Activated CD4-positive, CD25-positive, alpha-beta regulatory T cell treated with anti-CD3 and anti-CD28 coated beads, Interleukin-2, amount 50 U/mL, for 24 hours (primary cell): ENCODE results near the gene UAP1L1.

Source experiments
- ATAC-seq, 2 donors: fragments of 150-1000 bp; cut with Tn5 transposase; one replicate each; pipeline ENCODE4 v1.10.0; 2021; ENCODE audit warnings: mild to moderate bottlenecking in 1 of 2, moderate library complexity in 1 of 2

The UAP1L1 gene

DNA sequence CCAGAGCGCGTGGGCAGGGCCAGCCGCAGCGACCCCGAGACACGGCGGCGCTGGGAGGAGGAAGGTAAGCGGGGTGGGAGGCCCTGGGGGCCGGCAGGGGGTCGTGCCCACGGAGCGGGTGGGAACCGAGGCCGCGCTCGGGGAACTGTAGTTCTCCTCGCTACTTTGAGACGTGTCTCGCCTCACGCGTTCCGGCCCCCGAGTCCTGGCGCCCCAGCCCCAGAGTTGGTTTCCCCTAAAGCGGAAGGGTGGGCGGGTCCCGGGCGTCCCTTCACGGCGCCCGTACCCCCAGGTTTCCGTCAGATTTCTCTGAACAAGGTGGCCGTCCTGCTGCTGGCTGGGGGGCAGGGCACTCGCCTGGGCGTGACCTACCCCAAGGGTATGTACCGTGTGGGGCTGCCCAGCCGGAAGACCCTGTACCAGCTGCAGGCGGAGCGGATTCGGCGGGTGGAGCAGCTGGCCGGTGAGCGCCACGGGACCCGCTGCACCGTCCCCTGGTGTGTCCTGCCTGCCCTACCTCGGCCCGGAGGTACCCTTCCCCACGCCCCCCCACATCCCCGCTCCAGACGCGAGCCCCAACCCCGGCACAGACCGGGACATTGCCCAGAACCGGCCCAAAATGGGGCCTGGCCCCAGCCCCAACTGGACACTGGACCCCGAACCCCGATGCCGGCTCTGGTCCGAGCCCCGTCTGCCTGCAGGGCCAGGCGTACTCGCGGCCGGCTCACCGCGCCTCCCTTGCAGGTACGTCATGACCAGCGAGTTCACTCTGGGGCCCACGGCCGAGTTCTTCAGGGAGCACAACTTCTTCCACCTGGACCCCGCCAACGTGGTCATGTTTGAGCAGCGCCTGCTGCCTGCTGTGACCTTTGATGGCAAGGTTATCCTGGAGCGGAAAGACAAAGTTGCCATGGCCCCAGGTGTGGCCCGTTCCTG lies 709 bp downstream of the UAP1L1 start:
- ATAC-seq: peak; percentile 14 to 33

GRCh38 chr9:137078701-137079400 lies 1.5 kb downstream of the UAP1L1 start:
- ATAC-seq: no peak

DNA sequence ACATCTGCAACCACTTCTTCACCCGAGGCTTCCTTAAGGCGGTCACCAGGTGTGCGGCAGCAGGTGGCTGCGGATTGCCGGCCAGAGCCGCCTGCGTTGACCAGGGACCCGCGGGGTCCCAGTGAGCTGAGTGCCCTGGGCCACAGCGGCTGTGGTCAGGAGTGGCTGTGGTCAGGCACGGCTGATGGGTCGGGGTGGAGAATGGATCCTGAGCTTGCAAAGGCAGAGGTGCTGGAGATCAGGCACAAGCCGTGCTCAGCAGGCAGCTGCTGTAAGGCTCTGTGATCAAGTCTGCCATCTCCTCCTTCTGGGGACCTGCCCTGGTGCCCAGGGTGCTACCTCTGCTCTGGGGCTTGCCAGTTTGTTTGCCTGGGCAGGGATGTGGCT lies 2.1 kb downstream of the UAP1L1 start:
- no peak for ATAC-seq

DNA sequence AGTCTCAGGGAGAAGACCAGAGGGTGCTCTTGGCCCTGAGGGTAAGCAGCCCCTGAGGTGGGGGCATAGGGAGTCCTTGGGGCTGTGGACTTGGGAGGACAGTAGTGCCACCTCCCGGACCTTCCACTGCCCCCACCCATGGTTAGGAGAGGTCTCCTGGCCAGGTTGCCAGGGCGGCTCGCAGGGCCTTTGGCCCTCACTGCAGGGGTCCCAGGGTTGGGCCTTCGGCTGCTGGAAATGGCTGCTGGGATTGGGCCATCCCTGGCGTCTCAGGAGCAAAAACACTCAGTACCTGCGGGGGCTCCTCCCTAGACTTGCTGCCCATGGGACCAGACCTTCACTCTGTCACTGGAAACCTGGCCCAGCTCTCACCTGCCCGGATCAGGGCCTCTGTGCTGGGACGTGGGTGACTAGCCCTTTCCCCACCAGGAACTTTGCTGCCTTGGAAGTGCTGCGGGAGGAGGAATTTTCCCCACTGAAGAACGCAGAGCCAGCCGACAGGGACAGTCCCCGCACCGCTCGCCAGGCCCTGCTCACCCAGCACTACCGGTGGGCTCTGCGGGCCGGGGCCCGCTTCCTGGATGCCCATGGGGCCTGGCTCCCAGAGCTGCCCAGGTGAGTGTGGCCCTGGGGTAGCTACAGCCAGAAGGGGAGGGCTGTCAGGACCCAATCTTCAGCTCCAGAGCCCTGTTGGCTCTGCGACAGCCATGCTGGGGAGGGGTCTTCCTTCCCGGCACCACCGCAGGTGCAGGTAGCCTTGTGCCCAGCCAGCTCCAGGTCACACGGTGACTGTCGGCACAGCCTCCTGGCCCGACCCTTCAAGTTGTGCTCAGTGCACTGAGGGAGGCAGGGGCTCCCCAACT lies 3.2 kb downstream of the UAP1L1 start:
- ATAC-seq: no peak

DNA sequence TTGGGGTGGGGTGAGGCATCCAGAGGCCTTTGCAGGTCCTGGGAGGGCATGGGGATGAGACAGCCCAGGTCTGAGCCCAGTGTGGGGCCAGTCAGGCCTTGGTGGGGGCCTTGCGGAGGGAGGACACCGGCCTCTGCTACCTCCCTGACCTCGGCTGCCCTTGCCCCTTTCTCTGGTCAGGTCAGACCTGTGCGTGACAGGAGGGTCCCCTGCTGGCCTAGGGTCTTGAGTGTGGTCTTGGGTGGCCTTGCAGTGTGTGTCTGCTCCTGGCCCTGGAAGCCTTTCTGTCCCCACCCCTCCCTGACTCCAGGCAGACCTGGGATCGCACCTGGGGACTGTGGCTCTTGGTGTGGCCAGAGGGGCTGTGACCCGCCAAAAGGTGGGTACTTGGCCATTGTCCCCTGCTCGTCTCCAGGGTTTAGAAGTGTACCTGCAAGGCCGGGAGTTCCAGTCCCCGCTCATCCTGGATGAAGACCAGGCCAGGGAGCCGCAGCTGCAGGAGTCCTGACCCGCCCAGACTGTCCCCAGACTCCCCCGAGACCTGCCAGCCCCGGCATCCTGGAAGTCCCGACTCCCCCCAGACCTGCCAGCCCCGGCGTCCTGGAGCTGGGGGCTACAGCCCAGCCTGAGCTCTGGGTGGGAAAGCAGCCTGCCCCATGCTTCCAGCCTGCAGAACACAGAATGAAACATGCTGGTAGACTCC lies 5.1 kb downstream of the UAP1L1 start:
- ATAC-seq: no peak

- no peak for ATAC-seq
Measured at GRCh38 chr9:137082925-137083290, 5.6 kb downstream of the UAP1L1 start.

DNA sequence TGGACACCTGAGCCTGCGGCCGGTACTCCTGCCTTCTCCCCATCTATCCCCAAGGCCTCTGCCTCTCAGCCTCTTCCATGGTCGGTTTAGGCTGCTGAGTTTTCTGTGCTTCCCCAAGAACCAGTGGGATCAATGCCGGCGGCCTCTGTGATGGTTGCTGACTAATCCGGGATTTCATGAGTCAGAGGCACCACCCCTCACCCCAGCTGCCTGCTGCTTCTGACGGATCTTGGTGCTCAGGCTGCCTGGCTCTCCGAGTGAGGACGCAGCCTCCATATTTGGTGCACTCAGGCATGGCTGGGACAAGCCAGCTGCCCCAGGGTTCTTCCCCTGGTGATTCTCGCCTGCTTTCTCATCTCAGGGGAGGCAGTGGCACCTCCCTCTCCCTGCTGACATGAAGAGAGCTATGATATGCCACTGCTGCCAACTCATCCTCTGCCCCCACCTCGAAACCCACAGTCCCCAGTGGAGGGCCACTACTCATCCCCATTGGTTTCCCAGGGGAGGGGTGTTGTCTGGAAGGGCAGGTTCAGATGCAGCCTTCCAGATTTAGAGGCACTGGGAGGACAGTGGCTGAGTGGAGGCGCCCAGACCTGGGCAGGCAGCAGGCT lies 6.2 kb downstream of the UAP1L1 start:
- ATAC-seq: no peak

DNA sequence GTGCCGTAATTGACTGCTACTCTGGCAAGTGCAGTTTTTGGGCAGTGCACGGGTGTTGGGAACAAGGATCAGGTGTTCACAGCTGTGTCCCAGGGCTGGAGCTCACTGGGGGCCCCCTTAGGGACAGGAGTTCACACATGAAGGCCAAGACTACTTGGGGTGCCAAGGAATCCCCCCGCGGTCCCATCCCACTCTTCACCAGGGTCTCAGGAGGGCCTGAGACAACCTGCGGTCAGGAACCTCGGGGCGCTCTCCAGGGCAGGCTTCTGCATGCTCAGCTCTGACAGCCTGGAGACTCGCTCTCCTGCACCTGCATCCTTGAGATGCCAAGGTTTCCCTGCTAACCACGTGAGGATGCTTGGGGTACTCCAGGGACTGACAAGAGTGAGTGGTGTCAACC lies 7.2 kb downstream of the UAP1L1 start:
- no peak for ATAC-seq

- peak; percentile 0 to 1 for ATAC-seq
Measured at GRCh38 chr9:137085920-137086530, 8.7 kb downstream of the UAP1L1 start.

DNA sequence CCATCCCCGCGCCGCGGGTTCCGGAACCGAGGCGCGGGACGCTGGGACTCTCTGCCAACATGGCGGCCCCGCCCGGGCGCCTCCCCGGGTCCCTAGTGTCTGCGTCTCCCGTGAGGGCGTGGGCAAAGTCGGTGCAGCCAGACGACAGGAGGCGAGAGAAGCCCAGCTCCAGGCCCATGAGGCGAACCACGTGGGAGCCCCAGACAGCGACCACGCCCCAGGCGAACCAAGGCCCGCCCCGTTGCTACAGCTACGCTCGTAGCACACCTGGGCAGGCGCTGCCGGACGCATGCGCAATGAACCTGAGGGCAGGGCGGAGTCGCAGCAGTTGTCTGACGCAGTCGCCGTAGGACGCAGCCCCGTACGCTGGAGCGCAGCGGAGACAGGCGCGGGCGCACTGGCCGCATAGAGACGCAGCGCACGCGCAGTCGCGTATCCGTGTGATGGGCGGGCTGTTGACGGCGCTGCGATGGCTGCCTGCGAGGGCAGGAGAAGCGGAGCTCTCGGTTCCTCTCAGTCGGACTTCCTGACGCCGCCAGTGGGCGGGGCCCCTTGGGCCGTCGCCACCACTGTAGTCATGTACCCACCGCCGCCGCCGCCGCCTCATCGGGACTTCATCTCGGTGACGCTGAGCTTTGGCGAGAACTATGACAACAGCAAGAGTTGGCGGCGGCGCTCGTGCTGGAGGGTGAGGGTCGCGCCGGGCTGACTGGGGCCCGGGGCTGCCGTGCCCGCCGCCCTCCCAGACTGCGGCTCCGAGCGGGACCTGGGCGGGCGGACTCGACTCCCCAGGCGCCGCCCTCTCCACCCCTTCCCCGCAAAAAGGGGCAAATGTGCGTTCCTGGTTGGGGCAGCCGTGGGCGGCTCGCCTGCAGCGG lies 9.5 kb downstream of the UAP1L1 start, which contains the start of gene MAN1B1:
MAN1B1 (plus strand) TSS at position 455 of the 878 bp plus-strand sequence; CDS start at position 470, 15 bp downstream.
- peak; percentile 84 to 86 for ATAC-seq

GRCh38 chr9:137087409-137087925 lies 10.2 kb downstream of the UAP1L1 start:
- ATAC-seq: no peak

DNA sequence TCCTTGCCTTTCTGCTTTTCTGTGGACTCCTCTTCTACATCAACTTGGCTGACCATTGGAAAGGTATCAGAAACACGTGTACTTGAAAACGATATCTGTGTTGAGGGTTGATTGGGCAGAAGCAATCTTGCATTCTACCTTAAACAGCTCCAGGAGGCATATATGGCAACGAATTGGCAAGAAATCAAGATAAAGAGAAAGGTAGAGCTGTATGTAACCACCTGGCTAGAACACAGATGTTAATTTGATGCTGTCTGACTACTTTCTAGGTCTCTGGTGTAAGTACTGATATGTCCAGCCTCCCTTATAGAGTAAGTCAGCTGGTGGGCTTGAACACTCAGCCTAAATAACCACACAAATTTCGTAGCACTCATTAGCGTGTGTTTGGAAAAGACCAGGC lies 10.8 kb downstream of the UAP1L1 start:
- no peak for ATAC-seq

GRCh38 chr9:137089232-137089947 lies 12.1 kb downstream of the UAP1L1 start:
- ATAC-seq: no peak

DNA sequence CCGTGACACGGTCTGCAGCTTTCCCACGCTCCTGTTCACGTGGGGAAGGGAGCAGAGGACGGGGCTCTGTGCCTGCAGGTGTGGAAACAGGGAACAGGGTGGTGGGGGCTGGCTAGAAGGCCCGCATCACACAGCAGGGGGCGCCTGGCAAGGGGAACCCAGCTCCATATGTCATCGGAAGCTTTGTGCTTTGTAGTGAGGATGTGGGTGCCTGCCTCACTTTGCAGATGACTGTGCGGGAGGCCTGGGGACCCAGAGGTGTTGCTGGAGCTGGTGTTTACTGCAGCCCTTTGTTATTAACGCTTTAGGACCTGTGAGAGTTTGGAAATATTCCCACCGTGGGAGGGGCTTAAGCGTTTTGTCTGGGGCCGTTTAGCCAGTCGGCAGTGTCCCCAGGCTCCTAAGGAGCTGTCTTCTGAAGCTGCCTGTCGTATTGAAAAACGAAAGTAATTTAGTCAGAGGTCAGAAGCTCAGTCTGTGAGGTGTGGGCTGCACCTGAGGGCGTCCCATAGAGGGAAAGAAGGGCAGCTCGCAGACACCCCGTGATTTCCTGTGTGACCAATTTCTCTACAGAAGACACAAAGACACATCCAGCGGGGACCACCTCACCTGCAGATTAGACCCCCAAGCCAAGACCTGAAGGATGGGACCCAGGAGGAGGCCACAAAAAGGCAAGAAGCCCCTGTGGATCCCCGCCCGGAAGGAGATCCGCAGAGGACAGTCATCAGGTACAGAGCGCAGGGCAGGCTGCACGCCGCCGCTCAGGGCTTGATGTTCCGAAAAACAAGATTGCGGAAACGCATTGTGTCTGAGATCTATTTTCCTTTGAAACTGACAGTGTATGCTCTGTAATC lies 18.6 kb downstream of the UAP1L1 start:
- ATAC-seq: peak; percentile 97

DNA sequence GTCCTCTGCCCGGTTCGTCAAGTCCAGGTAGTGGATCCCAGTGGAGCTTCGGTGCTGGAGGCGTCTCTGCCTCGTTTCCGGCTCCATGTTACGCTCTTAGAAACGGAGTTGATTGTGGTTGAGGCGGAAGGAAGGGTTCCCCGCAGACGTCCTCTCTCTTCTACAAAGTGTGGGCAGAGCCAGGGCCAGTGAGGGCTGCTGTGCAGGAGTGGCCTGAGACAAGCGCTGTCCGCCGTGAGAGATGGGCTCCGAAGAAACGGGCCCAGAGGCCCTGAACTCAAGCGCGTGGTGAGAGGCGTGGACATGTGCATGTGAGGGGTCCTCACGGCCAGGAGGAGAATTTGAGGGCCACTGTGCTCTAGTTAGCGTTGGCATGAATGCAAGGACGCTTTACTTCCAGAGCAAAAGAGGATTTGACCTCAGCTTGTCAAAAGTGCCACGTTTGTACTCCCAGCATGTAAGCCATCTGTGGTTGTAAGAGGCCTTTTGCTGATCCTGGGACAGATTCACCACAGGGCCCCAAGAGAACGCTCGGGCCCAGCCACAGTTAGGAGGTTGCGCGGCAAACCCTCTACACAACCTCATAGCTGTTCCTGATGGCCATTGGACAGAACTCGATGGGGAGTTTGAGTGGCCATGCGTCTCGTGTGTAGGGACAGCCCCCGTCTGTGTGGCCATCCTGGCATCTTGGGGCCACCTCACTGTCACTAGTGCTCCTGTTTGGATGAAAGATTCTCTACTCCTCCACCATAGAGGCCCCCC lies 19.6 kb downstream of the UAP1L1 start:
- no peak for ATAC-seq

- no peak for ATAC-seq
Measured at GRCh38 chr9:137097761-137098462, 20.6 kb downstream of the UAP1L1 start.

GRCh38 chr9:137099231-137099630 lies 21.9 kb downstream of the UAP1L1 start:
- ATAC-seq: no peak
